H1 (cell line): ENCODE data around the gene WDR5. TPM values are rescaled to one million over a fixed set of nuclear protein-coding genes. Genes with fewer than 3 reads are reported as not detected.

Experiments used
- CBX8 ChIP-seq: fragments of 300-800, 300-1000 bp; sonication (generic); IDR thresholded peaks from 2 replicates; pipeline ENCODE4 v1.7.1; 2016; ENCODE audit warnings: low read depth, low read length, borderline replicate concordance
- CHD7 ChIP-seq: fragments of 300-600 bp; sonication (generic); IDR thresholded peaks from 2 replicates; pipeline ENCODE4 v1.7.1; 2012; ENCODE audit warnings: low read length, moderate library complexity, mild to moderate bottlenecking, inconsistent platforms; ENCODE audit not compliant: insufficient replicate concordance
- NANOG ChIP-seq: IDR thresholded peaks from 2 replicates; pipeline ENCODE4 v1.6.1; 2011; ENCODE audit warnings: low read length, low read depth, mild to moderate bottlenecking, inconsistent platforms; ENCODE audit not compliant: insufficient read depth, poor library complexity, severe bottlenecking
- RXRA ChIP-seq: IDR thresholded peaks from 2 replicates; pipeline ENCODE4 v1.6.1; 2011; ENCODE audit warnings: low read depth, mild to moderate bottlenecking, low read length, moderate library complexity; ENCODE audit not compliant: insufficient read depth
- YY1 ChIP-seq: IDR thresholded peaks from 2 replicates; pipeline ENCODE4 v1.6.1; 2011; ENCODE audit warnings: low read depth, mild to moderate bottlenecking, low read length
- polyA plus RNA-seq, 7 experiments: library from polyadenylated mRNA; depleted of rRNA in 3 of 7; stranded (reverse) in 5 of 7; unstranded in 2 of 7; fragments of >200 nt in 5 of 7; fragments of 200-250 nt in 2 of 7; gene quantifications; 1 replicate in 5 of 7; 2 replicates in 1 of 7; 4 replicates in 1 of 7; pipeline versions ENCODE4 v1.2.1 to v1.2.3, GENCODE V29; 2011 to 2013; ENCODE audit warnings: missing spikeins in 2 of 7, mixed read lengths in 2 of 7
- total RNA-seq: library from RNA; stranded (reverse); fragmentation: NEBNext Ultra II Directional; extraction: Animal tissue kit (Norgen Biotek cat#: 25700); gene quantifications from 2 replicates; pipeline ENCODE4 v1.2.1, GENCODE V29; 2021
- TF ChIP-seq, protein P1 (sequence below): IDR thresholded peaks from 2 replicates; pipeline ENCODE4 v1.6.1; 2011; ENCODE audit warnings: low read depth, mild to moderate bottlenecking, low read length; ENCODE audit not compliant: insufficient read depth

Gene WDR5
- total and polyA plus RNA-seq, 2 of the 8 experiments (the other 6 are each of a cell fraction or from before 2014, with no cell fraction given) = 38.4 to 68.1 TPM

DNA sequence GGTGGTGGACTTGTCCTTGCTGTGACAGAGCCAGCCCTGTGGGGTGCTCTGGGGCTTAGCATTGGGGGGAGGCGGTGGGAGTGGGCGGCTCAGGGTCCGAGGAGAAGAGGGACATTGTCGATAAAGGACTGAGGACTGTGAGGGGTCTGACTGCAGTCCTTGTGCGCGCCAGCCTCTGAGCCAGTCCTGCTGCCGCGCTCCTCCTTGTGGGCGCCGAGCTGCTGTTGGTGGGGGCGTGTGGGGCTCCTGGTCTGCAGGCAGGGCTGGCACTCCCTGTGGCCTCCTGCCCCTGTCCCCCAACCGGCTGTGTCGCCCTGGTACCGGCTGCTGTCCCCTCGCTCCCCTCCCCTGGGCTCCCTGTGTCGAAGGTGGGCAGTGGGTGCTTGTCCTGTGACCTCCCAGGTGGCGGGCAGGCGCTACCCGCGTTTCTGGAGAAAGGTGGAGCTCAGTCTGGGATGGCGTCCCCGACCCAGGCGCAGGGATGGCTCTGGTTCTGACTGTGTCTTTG lies 21.6 kb downstream of the WDR5 start (continued):
- no peak for TF ChIP-seq CHD7
- no peak for TF ChIP-seq NANOG
- no peak for TF ChIP-seq RXRA
- TF ChIP-seq, protein P1, sequence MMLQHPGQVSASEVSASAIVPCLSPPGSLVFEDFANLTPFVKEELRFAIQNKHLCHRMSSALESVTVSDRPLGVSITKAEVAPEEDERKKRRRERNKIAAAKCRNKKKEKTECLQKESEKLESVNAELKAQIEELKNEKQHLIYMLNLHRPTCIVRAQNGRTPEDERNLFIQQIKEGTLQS = no peak
- no peak for TF ChIP-seq CBX8
- no peak for TF ChIP-seq YY1
- TF ChIP-seq, all 59 proteins: peak for 0
